Measurements from ENCODE around the gene TCEAL4.
A peak's percentile ranks its signal among the peaks of the same experiment; 100 is the strongest.
"Not testable (repeated sequence)": the region's sequence is repeated elsewhere in the genome, so short reads cannot be mapped to it uniquely, and the experiment has no call there.

The TCEAL4 gene

DNA sequence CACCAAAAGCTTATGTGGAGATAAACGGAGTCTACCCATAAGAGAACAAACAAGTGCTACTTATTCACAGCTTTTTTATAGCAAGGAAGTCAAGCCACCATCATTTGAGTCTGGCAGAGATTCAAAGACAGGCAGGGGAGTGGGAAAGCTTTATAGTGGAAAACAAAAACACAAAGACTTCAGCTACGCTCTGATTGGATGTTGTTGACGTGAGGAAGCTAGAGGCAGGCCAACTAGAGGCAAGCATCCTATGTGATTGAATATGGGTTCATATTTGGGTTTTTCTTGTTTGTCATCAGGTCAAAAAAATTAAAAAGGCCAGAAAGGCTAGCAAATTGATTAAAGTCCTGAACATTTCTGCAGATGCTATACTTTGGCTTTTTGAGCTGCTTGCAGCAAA, 719 bp upstream of the TCEAL4 start:
- Histone ChIP-seq H3K27ac (ENCODE audit: low read length) (no peak overlapping the region), H3K4me2 (ENCODE audit: low read depth, low read length) (no peak overlapping the region), H3K9me2 (replicated peaks; ENCODE audit: insufficient read depth, low read length) (no peaks in the 10 kb centered on the region), H3K4me3 (ENCODE audit: low read length) (no peak overlapping the region), H3K9ac (ENCODE audit: low read length) (no peak overlapping the region), H3K36me3 (replicated peaks; ENCODE audit: insufficient read depth, low read length) (no peaks in the 10 kb centered on the region), H2AFZ (ENCODE audit: low read length) (no peak overlapping the region), H3K79me2 (ENCODE audit: low read length) (peaks cover 4% of the 10 kb centered on the region; the same call in 1 of the 2 replicates), H3F3A (ENCODE audit: insufficient read depth, low read length) (no peaks in the 10 kb centered on the region), H3K9me3 (replicated peaks; ENCODE audit: insufficient read depth, low read length) (no peaks in the 10 kb centered on the region), H3K4me1 (ENCODE audit: low read length) (no peaks in the 10 kb centered on the region), H3K27me3 (replicated peaks; ENCODE audit: insufficient read depth, low read length) (no peaks in the 10 kb centered on the region), H4K20me1 (ENCODE audit: insufficient read depth, low read length) (no peaks in the 10 kb centered on the region)
- DNase-seq, result no peak
- TF ChIP-seq EZH2phosphoT487 (IDR thresholded peaks at IDR 0.05; ENCODE audit: low read length) (no peak), EZH2 (optimal IDR thresholded peaks at IDR 0.05; ENCODE audit: low read depth, low read length) (no peak)
- TF ChIP-seq, protein P1, sequence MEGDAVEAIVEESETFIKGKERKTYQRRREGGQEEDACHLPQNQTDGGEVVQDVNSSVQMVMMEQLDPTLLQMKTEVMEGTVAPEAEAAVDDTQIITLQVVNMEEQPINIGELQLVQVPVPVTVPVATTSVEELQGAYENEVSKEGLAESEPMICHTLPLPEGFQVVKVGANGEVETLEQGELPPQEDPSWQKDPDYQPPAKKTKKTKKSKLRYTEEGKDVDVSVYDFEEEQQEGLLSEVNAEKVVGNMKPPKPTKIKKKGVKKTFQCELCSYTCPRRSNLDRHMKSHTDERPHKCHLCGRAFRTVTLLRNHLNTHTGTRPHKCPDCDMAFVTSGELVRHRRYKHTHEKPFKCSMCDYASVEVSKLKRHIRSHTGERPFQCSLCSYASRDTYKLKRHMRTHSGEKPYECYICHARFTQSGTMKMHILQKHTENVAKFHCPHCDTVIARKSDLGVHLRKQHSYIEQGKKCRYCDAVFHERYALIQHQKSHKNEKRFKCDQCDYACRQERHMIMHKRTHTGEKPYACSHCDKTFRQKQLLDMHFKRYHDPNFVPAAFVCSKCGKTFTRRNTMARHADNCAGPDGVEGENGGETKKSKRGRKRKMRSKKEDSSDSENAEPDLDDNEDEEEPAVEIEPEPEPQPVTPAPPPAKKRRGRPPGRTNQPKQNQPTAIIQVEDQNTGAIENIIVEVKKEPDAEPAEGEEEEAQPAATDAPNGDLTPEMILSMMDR (IDR thresholded peaks at IDR 0.05; ENCODE audit: low read length), result no peak

DNA sequence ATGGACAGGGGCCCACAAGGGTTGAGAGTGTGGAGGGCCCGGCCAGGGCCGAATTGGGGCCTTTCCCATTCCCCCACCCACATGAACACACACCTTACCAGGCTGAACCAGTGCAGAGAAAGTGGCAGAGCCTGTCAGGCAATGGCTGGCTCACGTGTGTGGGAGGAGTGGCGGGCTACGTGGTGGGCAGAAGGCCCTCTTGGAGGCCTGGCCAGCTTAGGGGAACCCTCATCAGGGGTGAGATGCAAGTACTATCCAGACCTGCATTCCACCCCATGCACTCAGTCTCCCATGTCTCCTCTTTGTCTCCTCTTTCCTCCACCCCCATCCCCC, 965 bp downstream of the TCEAL4 start:
- H2AFZ ChIP-seq (ENCODE audit: low read length), result peak overlapping the region; percentile 74; the same call in 1 of the 2 replicates

DNA sequence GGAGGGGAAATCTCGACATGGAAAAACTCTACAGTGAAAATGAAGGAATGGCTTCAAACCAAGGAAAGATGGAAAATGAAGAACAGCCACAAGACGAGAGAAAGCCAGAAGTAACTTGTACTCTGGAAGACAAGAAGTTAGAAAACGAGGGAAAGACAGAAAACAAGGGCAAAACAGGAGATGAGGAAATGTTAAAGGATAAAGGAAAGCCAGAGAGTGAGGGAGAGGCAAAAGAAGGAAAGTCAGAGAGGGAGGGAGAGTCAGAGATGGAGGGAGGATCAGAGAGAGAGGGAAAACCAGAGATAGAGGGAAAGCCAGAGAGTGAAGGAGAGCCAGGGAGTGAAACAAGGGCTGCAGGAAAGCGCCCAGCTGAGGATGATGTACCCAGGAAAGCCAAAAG, 1.3 kb downstream of the TCEAL4 start:
- Histone ChIP-seq H3K4me1 (ENCODE audit: low read length) (no peaks in the 10 kb centered on the region), H3F3A (ENCODE audit: insufficient read depth, low read length) (no peaks in the 10 kb centered on the region), H3K27me3 (replicated peaks; ENCODE audit: insufficient read depth, low read length) (no peaks in the 10 kb centered on the region), H3K9ac (ENCODE audit: low read length) (no peak overlapping the region), H4K20me1 (ENCODE audit: insufficient read depth, low read length) (no peaks in the 10 kb centered on the region), H3K4me3 (ENCODE audit: low read length) (no peak overlapping the region), H3K9me2 (replicated peaks; ENCODE audit: insufficient read depth, low read length) (no peaks in the 10 kb centered on the region), H2AFZ (ENCODE audit: low read length) (no peak overlapping the region), H3K79me2 (ENCODE audit: low read length) (peaks cover 4% of the 10 kb centered on the region; the same call in 1 of the 2 replicates), H3K4me2 (ENCODE audit: low read depth, low read length) (no peak overlapping the region), H3K27ac (ENCODE audit: low read length) (no peak overlapping the region), H3K9me3 (replicated peaks; ENCODE audit: insufficient read depth, low read length) (no peaks in the 10 kb centered on the region), H3K36me3 (replicated peaks; ENCODE audit: insufficient read depth, low read length) (no peaks in the 10 kb centered on the region)
- TF ChIP-seq EZH2 (optimal IDR thresholded peaks at IDR 0.05; ENCODE audit: low read depth, low read length) (no peak), EZH2phosphoT487 (IDR thresholded peaks at IDR 0.05; ENCODE audit: low read length) (no peak)
- TF ChIP-seq, protein P1 (IDR thresholded peaks at IDR 0.05; ENCODE audit: low read length), result no peak
- DNase-seq, result no peak

More for the DNA sequence above, 965 bp downstream of the TCEAL4 start:
- no peak for DNase-seq
- no peaks in the 10 kb centered on the region for H3K9me2 ChIP-seq (replicated peaks; ENCODE audit: insufficient read depth, low read length)
- H3K4me1 ChIP-seq (ENCODE audit: low read length), result no peaks in the 10 kb centered on the region
- H4K20me1 ChIP-seq (ENCODE audit: insufficient read depth, low read length), result no peaks in the 10 kb centered on the region
- no peaks in the 10 kb centered on the region for H3K27me3 ChIP-seq (replicated peaks; ENCODE audit: insufficient read depth, low read length)
- H3K36me3 ChIP-seq (replicated peaks; ENCODE audit: insufficient read depth, low read length), result no peaks in the 10 kb centered on the region
- no peaks in the 10 kb centered on the region for H3F3A ChIP-seq (ENCODE audit: insufficient read depth, low read length)
- H3K79me2 ChIP-seq (ENCODE audit: low read length), result peaks cover 4% of the 10 kb centered on the region; the same call in 1 of the 2 replicates
- H3K9ac ChIP-seq (ENCODE audit: low read length), result no peak overlapping the region
- H3K27ac ChIP-seq (ENCODE audit: low read length), result no peak overlapping the region
- no peaks in the 10 kb centered on the region for H3K9me3 ChIP-seq (replicated peaks; ENCODE audit: insufficient read depth, low read length)
- peak overlapping the region; percentile 47; the same call in 1 of the 2 replicates for H3K4me2 ChIP-seq (ENCODE audit: low read depth, low read length)
- TF ChIP-seq, protein P1 (IDR thresholded peaks at IDR 0.05; ENCODE audit: low read length), result no peak
- TF ChIP-seq EZH2 (optimal IDR thresholded peaks at IDR 0.05; ENCODE audit: low read depth, low read length) (no peak), EZH2phosphoT487 (IDR thresholded peaks at IDR 0.05; ENCODE audit: low read length) (no peak)
- H3K4me3 ChIP-seq (ENCODE audit: low read length), result peak overlapping the region; percentile 79

DNA sequence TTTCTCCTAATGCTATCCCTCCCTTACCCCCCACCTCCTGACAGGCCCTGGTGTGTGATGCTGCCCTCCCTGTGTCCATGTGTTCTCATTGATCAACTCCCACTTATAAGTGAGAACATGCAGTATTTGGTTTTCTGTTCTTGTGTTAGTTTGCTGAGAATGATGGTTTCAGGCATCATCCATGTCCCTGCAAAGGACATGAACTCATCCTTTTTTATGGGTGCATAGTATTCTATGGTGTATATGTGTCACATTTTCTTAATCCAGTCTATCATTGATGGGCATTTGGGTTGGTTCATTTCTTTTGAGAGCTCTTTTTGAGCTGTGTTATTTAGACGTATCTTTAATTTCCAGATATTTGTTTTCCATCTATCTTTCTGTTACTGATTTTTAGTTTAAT, 7.0 kb downstream of the TCEAL4 start:
- H3K9me3 ChIP-seq (replicated peaks; ENCODE audit: insufficient read depth, low read length); H3K4me2 ChIP-seq (ENCODE audit: low read depth, low read length); DNase-seq; H3F3A ChIP-seq (ENCODE audit: insufficient read depth, low read length); H3K9ac ChIP-seq (ENCODE audit: low read length); H4K20me1 ChIP-seq (ENCODE audit: insufficient read depth, low read length); H3K9me2 ChIP-seq (replicated peaks; ENCODE audit: insufficient read depth, low read length); H3K27me3 ChIP-seq (replicated peaks; ENCODE audit: insufficient read depth, low read length); H3K4me1 ChIP-seq (ENCODE audit: low read length); H3K27ac ChIP-seq (ENCODE audit: low read length); H3K4me3 ChIP-seq (ENCODE audit: low read length); H3K36me3 ChIP-seq (replicated peaks; ENCODE audit: insufficient read depth, low read length); H3K79me2 ChIP-seq (ENCODE audit: low read length); H2AFZ ChIP-seq (ENCODE audit: low read length): not testable (repeated sequence)

DNA sequence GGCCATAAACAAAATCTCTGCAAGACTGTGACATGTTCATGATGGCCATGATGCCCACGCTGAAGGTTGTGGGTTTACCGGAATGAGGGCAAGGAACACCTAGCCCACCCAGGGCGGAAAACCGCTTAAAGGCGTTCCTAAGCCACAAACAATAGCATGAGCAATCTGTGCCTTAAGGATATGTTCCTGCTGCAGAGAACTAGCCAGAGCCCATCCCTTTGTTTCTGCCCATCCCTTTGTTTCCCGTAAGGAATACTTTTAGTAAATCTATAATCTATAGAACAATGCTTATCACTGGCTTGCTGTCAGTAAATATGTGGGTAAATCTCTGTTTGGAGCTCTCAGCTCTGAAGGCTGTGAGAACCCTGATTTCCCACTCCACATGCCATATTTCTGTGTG, 9.9 kb downstream of the TCEAL4 start:
- not testable (repeated sequence) for H2AFZ ChIP-seq (ENCODE audit: low read length); H3K36me3 ChIP-seq (replicated peaks; ENCODE audit: insufficient read depth, low read length); H3K4me1 ChIP-seq (ENCODE audit: low read length); H3K4me2 ChIP-seq (ENCODE audit: low read depth, low read length); H3K79me2 ChIP-seq (ENCODE audit: low read length); H3K27ac ChIP-seq (ENCODE audit: low read length); H3K9me2 ChIP-seq (replicated peaks; ENCODE audit: insufficient read depth, low read length); H3K27me3 ChIP-seq (replicated peaks; ENCODE audit: insufficient read depth, low read length); H3F3A ChIP-seq (ENCODE audit: insufficient read depth, low read length); DNase-seq; H3K9ac ChIP-seq (ENCODE audit: low read length); H4K20me1 ChIP-seq (ENCODE audit: insufficient read depth, low read length); H3K9me3 ChIP-seq (replicated peaks; ENCODE audit: insufficient read depth, low read length); H3K4me3 ChIP-seq (ENCODE audit: low read length)
